CD4-positive, alpha-beta T cell treated with Interleukin-4 for 1 hour (primary cell): Measurements from ENCODE around the gene RDH5.
"Not testable (repeated sequence)": the region's sequence is repeated elsewhere in the genome, so short reads cannot be mapped to it uniquely, and the experiment has no call there.

Experiments used
- DNase-seq, 2 donors: peaks; one replicate each; pipeline ENCODE4 v3.0.0-alpha.2; 2020 to 2022

The RDH5 gene

GRCh38 chr12:55748230-55748993 is 28.2 kb downstream of the RDH5 start:
- DNase-seq = no peak

GRCh38 chr12:55755246-55755645 is 35.1 kb downstream of the RDH5 start:
- DNase-seq = no peak

GRCh38 chr12:55757701-55758100 is 37.5 kb downstream of the RDH5 start:
- no peak for DNase-seq

DNA sequence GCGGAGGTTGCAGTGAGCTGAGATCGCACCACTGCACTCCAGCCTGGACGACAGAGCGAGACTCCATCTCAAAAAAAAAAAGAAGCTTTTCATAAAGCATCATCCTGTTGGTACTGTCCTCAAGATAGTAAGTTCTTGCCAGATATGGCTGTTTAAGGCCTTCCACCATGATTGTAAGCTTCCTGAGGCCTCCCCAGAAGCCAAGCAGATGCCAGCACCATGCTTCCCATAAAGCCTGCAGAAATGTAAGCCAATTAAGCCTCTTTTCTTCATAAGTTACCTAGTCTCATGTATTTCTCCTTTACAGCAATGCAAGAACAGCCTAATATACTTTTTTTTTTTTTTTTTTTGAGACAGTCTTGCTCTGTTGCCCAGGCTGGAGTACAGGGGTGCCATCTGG is 38.4 kb downstream of the RDH5 start:
- DNase-seq = not testable (repeated sequence)

DNA sequence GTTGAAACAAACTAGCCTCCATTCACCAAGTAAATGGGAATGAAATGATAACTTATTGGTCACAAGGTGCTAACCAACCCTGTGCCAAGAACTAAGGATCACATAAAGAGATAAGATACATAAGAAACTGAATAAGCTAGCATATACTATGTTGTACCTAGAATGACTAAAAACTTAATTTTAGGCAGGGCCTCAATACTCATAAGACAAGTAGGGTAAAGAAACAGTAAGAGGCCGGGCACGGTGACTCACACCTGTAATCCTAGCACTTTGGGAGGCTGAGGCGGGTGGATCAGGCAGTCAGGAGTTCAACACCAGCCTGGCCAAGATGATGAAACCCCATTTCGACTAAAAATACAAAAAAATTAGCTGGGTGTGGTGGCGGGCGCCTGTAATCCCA is 40.5 kb downstream of the RDH5 start:
- no peak for DNase-seq

DNA sequence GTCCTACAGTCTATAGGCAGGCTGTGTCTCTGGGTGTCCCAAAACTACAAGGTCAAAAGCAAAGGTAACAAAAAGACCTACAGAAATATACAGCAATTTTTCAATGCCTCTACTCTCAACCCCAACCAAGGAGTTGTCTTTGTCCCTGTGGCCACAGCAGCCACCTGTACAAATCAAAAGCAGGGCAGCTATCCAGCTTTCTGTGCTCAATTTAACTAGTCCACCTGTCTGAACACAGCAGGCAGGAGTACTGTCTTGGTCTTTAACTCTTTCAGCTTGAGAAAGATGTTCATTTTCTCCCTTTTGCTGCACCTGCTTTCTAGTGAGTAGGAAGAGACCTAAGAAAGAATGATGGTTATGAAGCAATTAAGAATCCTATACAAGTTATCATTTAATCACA is 42.5 kb downstream of the RDH5 start:
- no peak for DNase-seq

GRCh38 chr12:55765736-55766290 is 45.6 kb downstream of the RDH5 start:
- no peak for DNase-seq

GRCh38 chr12:55767156-55767555 is 47.0 kb downstream of the RDH5 start:
- DNase-seq = no peak

DNA sequence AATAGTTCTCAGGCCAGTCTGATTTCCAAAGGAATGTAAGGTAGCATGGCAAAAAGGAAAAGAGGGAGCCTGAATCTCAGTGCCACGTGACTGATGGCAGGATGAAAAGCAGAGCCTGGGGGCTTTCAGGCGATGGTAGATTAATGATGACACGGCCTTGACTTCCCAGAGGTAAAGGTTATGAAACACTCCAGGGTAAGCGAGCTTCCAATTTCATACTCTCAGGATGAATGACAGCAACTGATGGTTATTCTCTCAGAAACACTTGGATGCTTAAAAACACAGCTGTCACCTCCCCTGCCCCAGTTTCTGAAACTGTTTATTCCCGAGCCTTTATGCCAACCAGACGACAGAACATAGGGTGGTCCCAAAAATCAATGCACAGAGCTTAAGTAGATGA is 51.5 kb downstream of the RDH5 start:
- DNase-seq = no peak
